Lower lobe of right lung (tissue), 2 donors: ENCODE results near the gene GLYATL2. TPM values are rescaled to one million over a fixed set of nuclear protein-coding genes. Genes with fewer than 3 reads are reported as not detected.

Source experiments
- ATAC-seq, 2 donors: fragments of 200-7000 bp; cut with Tn5 transposase; one replicate each; pipeline ENCODE4 v1.9.1; 2020 to 2022; ENCODE audit warnings: mild to moderate bottlenecking in 2 of 2, moderate library complexity in 2 of 2
- DNase-seq: peaks from one replicate; pipeline ENCODE4 v3.0.0-alpha.2; 2020
- H3K27ac ChIP-seq: fragments of 200-600 bp; one replicate; pipeline ENCODE4 v1.8.0; 2022
- H3K27me3 ChIP-seq: fragments of 200-600 bp; one replicate; pipeline ENCODE4 v1.8.0; 2022; ENCODE audit warnings: low read depth
- H3K36me3 ChIP-seq: fragments of 200-600 bp; one replicate; pipeline ENCODE4 v1.8.0; 2022; ENCODE audit warnings: mild to moderate bottlenecking
- H3K4me1 ChIP-seq: fragments of 200-600 bp; one replicate; pipeline ENCODE4 v1.8.0; 2022
- H3K4me3 ChIP-seq: fragments of 200-600 bp; one replicate; pipeline ENCODE4 v1.8.0; 2022; ENCODE audit warnings: mild to moderate bottlenecking
- H3K9me3 ChIP-seq: fragments of 200-600 bp; one replicate; pipeline ENCODE4 v1.8.0; 2022
- CTCF ChIP-seq: fragments of 200-600 bp; IDR thresholded peaks from one replicate; pipeline ENCODE4 v1.8.0; 2022; ENCODE audit warnings: antibody characterized with exemption, mild to moderate bottlenecking
- intact Hi-C: fragments of 100-400 bp; cut with DNase I; formaldehyde crosslinking; loops from one replicate; pipeline ENCODE4 v1.11.0; 2022
- total RNA-seq: library from RNA; stranded (reverse); fragmentation: NEBNext Ultra II Directional; extraction: Animal tissue kit (Norgen Biotek cat#: 25700); gene quantifications from one replicate; pipeline ENCODE4 v1.2.1, GENCODE V29; 2021
- donor health status: DM: no; HTN: yes; CAD: no; lungs with severe emphysema.

The GLYATL2 gene
- total RNA-seq, 1 donor from 2014 or later: not detected

- ATAC-seq (peak in 1 of 2 donors; percentile 21), DNase-seq (no peak)
- Histone ChIP-seq H3K4me1 (no peaks in the 10 kb centered on the region), H3K36me3 (no peaks in the 10 kb centered on the region), H3K4me3 (no peak overlapping the region), H3K27me3 (no peaks in the 10 kb centered on the region), H3K9me3 (peaks cover 10% of the 10 kb centered on the region), H3K27ac (no peak overlapping the region)
- no peak for TF ChIP-seq CTCF
- intact Hi-C loops: no loop called here
Observed at GRCh38 chr11:58830673-58831301, 13.7 kb downstream of the GLYATL2 start.

- no peak for DNase-seq
- Histone ChIP-seq H3K4me1 (no peaks in the 10 kb centered on the region), H3K27me3 (no peaks in the 10 kb centered on the region), H3K27ac (no peak overlapping the region), H3K4me3 (no peak overlapping the region), H3K9me3 (peaks cover 10% of the 10 kb centered on the region), H3K36me3 (no peaks in the 10 kb centered on the region)
- no peak for TF ChIP-seq CTCF
- no peak for ATAC-seq
- intact Hi-C loops: no loop called here
Observed at GRCh38 chr11:58829786-58830185, 14.7 kb downstream of the GLYATL2 start.

- H3K36me3 ChIP-seq: no peaks in the 10 kb centered on the region
- no peak for ATAC-seq
- no peak overlapping the region for H3K4me3 ChIP-seq
- DNase-seq: no peak
- intact Hi-C loops: no loop called here
- no peak for TF ChIP-seq CTCF
- no peaks in the 10 kb centered on the region for H3K27me3 ChIP-seq
- H3K9me3 ChIP-seq: peaks cover 27% of the 10 kb centered on the region
- no peaks in the 10 kb centered on the region for H3K4me1 ChIP-seq
- no peak overlapping the region for H3K27ac ChIP-seq
Observed at GRCh38 chr11:58813693-58814092, 30.8 kb downstream of the GLYATL2 start.

- no peak for TF ChIP-seq CTCF
- H3K9me3 ChIP-seq: peaks cover 27% of the 10 kb centered on the region
- no peak for ATAC-seq
- intact Hi-C loops: no loop called here
- no peaks in the 10 kb centered on the region for H3K27me3 ChIP-seq
- no peak overlapping the region for H3K4me3 ChIP-seq
- H3K27ac ChIP-seq: no peak overlapping the region
- no peaks in the 10 kb centered on the region for H3K4me1 ChIP-seq
- DNase-seq: no peak
- H3K36me3 ChIP-seq: no peaks in the 10 kb centered on the region
Observed at GRCh38 chr11:58811499-58811898, 33.0 kb downstream of the GLYATL2 start.

GRCh38 chr11:58807343-58807742 is 37.2 kb downstream of the GLYATL2 start:
- no peaks in the 10 kb centered on the region for H3K9me3 ChIP-seq
- no peak overlapping the region for H3K27ac ChIP-seq
- no peak overlapping the region for H3K4me3 ChIP-seq
- no peak for TF ChIP-seq CTCF
- no peaks in the 10 kb centered on the region for H3K36me3 ChIP-seq
- no peaks in the 10 kb centered on the region for H3K27me3 ChIP-seq
- no peaks in the 10 kb centered on the region for H3K4me1 ChIP-seq
- ATAC-seq (no peak), DNase-seq (no peak)
- intact Hi-C loops: no loop called here
